Lower leg skin (tissue), 3 donors: ENCODE results near the gene RPL4.
"Not testable (repeated sequence)": the region's sequence is repeated elsewhere in the genome, so short reads cannot be mapped to it uniquely, and the experiment has no call there.

Experiments
- CTCF ChIP-seq, 3 donors: fragments of 450-650 bp; IDR thresholded peaks; one replicate each; pipeline ENCODE4 v1.5.1; 2016; ENCODE audit warnings: antibody characterized with exemption in 3 of 3, mild to moderate bottlenecking in 3 of 3, moderate library complexity in 2 of 3
- POLR2A ChIP-seq, 2 donors: fragments of 450-650 bp; IDR thresholded peaks; one replicate each; pipeline ENCODE4 v1.6.1; 2016 to 2017; ENCODE audit warnings: antibody characterized with exemption in 2 of 2, mild to moderate bottlenecking in 1 of 2, moderate library complexity in 1 of 2

- not testable (repeated sequence) for TF ChIP-seq POLR2A, CTCF (IDR thresholded peaks at IDR 0.05)
Observed at GRCh38 chr15:66467162-66468040, 37.3 kb downstream of the RPL4 start.
